ENCODE results near the gene ATG101.
A peak's percentile ranks its signal among the peaks of the same experiment; 100 is the strongest.
"Not testable (repeated sequence)": the region's sequence is repeated elsewhere in the genome, so short reads cannot be mapped to it uniquely, and the experiment has no call there.

ATG101 gene

DNA sequence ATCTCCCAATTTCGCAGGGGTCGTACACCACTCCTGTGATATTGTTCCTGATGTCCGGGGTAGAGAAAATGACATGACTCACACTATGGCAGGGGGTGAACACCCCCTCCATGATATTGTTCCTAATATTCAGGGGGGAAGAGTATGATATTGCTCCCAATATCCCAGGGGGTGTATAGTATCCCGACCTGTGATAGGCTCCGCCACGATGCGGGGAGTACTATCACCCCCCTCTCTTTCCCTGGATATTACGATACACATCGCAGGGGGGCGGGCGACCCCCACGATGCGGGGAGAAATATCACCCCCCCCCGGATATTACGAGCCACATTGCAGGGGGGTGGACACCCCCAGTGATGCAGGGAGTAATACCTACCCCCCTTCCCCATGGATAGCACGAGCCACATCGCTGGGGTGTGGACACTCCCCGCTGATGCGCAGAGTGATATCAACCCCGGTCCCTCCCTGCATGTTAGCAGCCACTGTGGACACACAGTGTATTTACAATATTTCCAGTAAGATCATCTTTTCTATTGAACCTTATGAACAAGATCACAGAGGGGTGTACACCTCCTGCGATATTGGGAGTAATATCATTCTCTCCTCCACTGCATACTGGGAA is 27.4 kb downstream of the ATG101 start:
- DNase-seq (ENCODE audit: low read depth in 2 of 2, low spot score in 1 of 2): no peak

DNA sequence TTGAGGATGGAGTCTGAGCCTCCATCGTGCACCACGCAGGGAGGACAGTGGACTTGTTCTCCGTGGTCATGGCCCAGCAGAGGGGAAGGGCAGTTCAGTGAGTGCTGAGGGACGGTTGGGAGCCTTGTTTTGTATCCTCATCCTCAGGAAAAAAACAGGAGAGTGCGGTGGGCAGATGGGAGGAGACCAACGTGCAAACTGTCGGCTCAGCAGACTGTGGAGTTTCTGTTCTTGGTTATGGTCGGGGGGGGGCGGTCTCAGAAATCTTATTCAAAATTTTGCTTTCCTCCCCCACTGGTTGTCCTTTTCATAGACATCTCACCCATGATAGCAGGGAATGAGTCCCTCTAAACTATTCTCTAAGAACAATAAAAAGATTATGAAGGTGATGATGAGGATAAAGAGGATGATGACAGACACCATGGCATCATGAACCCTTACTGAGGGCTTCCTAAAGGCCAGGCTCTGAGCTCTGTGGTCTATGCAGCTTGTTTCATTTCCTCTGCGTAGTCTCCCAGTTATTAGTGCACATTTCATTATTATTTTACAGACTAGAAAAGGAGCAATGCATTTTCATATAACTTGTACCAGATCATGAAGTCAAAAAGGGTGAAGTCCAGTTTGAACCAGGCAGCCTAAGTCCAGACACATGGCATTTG is 34.8 kb downstream of the ATG101 start:
- not testable (repeated sequence) for DNase-seq (ENCODE audit: low read depth in 2 of 2, low spot score in 1 of 2)

DNA sequence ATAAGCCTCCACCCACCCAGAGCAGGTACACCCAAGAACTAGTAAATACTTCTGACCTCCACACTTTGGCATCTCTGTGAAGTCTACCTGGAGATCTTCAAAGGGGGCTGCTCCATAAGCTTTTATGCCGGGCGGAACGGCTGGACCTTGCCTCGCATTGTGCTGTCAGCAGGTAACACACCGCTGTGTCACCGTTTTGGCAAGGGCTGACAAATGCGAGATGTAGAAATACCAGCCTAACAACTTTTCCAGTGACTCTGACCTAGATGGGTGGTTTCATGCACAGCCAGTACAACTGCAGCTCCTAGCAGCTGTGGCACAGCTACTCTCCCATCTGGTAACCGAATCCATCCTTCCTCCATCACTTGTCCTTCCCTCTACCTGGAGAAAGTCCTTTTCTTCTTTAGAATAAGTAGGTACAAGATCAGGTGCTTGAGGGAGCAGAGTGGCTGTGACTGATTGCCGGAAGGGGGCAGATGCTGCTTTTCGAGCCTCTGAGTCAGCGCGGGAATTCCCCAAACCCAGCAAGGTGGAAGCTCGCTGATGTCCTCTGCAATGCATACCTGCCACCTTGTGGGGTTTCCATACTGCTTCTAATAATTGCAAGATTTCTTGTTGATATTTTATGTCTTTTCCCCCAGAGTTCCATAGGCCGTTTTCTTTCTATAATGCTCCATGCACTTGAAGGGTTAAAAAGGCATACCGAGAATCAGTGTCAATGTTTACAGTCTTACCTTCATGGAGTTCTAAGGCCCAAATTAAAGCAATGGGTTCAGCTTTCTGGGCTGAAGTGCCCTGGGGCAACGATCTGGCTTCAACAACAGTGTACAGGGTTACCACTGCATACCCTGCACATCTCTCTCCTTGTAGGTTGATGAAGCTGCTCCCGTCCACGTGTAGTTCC is 46.7 kb downstream of the ATG101 start:
- DNase-seq (ENCODE audit: low read depth in 2 of 2, low spot score in 1 of 2): peak; percentile 24 to 33

DNA sequence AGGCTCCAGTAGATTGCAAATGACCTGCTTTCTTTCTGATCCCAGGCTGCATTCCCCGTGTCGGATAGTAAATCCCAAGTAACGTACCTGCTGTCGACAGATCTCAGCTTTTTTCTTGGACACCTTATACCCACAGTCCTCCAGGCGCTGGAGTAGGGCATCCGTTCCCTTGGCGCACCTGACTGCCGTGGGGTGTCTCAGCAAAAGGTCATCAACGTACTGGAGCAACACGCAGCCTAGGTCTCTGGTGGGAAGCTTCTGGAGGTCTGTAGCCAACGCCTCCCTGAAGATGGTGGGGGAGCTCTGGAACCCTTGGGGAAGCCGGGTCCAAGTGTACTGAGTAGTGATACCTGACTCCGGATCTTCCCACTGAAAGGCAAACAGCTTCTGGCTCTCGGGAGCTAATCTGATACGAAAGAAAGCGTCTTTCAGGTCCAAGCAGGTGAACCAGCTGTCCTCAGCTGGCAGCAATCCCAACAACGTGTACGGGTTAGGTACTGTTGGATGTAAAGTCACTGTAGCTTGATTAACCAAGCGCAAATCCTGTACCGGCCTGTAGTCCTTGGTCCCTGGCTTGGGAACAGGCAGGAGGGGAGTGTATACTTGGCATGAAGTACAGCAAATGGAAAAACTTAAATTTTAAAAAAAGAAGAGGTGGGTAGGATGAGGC is 48.2 kb downstream of the ATG101 start:
- not testable (repeated sequence) for DNase-seq (ENCODE audit: low read depth in 2 of 2, low spot score in 1 of 2)

DNA sequence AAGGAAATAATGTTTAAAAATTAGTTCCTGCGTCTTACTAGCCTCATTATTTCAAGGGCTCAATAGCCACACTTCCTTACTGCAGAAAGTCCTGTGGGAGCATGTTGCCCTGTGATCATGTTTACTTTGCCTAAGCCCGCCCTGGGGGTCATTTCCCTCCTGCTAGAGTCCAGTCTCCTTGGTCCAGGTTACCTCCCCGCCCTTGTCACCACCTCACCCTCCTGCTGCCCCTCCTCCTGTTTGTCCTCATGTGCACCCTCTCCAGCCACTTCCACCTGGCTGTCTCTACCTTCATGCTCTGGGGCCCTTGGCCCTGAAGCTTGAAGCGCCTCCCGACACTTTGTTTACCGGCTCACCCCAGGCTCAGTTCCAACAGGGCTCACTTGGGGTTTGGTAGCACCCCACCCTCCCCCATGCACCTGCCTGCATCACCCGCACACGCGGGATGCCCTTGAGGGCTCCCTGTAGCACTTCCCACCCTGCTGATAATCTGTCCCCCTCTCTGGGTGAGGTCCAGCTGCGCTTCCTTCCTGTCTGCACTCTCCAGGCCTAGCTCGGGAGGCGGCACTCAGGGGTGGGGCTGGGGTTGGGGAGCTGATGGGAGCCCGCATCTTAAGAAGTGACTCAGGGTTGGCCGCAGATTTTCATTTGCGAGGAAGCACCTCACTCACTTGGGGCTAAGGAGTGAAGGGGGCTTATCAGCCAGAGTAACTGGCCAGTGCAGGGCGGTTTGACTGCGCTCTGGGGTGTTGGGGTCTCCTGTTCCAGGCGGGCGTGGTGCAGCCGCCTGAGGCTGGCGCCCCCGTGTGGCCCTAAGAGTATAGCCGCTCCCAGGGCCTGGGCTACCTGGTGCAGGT is 49.8 kb downstream of the ATG101 start:
- no peak for DNase-seq (ENCODE audit: low read depth in 2 of 2, low spot score in 1 of 2)

DNA sequence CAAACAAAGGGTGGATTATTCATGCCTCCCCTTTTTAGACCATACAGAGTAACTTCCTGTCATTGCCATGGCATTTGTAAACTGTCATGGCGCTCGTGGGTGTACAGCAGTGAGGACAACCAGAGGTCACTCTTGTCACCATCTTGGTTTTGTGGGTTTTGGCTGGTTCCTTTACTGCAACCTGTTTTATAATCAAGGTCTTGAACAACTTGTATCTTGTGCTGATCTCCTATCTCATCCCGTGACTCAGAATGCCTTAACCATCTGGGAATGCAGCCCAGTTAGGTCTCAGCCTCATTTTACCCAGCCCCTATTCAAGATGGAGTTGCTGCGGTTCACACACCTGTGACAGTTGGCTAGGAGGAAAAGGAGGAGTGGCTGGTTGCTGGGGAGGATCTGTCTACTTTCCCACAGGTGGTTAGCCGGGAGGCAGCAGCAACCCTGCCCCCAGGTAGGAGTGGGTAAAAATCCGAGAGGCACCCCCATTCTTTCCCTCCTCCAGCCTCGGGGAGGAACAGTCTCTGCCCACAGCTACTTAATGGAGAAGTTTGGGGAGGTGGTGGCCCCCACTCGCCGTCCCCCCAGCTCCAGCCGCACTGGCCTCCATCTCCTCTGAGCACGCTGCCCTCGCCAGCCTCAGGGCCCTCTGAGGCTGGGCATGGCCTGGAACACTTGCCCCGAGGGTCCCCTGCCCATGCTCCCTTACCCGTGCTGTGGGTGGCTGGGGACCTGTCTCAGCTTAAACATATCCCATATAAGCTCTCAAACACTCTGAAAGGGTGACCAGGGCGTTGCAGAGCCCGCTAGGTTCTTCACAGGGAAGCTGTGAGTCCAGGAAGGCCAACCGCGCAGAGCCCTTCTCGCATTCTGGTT is 51.4 kb downstream of the ATG101 start:
- no peak for DNase-seq (ENCODE audit: low read depth in 2 of 2, low spot score in 1 of 2)

DNA sequence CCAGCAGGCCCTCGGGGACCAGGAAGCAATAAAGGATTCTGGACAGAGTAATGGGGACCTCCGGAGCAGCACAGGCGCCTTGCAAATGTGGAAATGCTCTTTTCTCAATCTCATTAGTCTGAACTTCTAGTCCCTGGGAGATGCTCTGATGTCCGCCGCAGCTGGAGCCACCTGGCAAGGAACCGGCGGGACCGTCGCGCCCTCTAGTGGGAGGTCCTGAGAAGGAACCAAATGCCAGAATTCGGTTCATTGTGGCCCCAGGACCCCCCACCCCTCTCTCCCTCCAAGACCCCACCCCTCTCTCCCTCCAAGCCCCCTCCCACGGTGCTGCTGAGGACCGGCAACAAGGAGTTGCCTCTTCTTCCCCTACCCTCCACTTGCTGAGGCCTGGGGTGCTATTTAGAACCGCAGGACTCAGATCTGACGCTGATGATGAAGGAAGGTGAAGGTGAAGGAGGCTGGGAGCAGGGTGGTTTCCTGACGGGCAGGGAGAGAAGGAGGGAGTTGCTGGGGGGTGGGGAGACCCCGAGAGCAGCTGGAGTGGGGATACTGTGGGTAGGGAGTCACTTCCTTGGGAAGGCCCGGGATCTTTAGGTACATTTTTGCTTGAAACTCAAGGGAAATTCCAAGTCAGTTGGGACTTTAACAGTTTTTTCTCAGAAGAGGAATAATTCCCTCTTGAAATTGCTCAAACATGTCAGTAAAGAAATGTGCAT is 52.2 kb downstream of the ATG101 start:
- peak; percentile 25 to 43 for DNase-seq (ENCODE audit: low read depth in 2 of 2, low spot score in 1 of 2)

DNA sequence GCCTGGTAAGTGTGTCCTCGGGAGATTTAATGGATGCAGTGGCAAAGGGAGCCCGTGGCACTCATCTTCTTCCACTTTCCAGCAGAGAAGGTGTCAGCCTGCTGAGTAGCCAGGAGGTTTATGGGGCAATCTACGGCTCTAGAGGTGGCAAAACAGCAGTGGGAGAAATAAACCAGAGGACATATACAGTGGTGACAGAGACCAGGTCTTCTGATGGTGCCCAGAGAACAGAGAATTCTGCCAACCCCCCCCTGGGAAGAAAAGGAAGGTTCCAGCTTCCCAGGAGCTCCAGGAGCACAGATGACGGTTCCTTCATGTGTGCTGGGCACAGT is 52.7 kb downstream of the ATG101 start:
- no peak for DNase-seq (ENCODE audit: low read depth in 2 of 2, low spot score in 1 of 2)

DNA sequence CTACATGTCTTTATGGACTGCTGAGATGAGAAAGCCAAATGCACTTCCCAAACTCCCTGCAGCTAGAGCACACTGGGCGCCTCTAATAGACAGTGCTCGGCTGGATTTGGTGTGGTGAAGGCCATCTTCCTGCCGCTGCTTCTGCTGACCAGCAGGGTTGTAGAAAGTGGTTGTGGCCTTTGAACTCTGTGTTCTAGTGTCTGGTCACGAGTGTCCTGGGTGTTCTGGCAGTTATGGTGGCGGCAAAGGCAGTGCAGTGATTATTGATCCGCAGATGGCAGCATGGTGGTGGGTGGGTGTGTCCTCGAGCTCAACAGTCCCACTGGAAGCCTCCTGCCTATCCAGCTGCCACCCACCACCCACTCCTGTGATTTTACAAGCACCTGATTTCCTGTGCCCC is 53.1 kb downstream of the ATG101 start:
- no peak for DNase-seq (ENCODE audit: low read depth in 2 of 2, low spot score in 1 of 2)

DNA sequence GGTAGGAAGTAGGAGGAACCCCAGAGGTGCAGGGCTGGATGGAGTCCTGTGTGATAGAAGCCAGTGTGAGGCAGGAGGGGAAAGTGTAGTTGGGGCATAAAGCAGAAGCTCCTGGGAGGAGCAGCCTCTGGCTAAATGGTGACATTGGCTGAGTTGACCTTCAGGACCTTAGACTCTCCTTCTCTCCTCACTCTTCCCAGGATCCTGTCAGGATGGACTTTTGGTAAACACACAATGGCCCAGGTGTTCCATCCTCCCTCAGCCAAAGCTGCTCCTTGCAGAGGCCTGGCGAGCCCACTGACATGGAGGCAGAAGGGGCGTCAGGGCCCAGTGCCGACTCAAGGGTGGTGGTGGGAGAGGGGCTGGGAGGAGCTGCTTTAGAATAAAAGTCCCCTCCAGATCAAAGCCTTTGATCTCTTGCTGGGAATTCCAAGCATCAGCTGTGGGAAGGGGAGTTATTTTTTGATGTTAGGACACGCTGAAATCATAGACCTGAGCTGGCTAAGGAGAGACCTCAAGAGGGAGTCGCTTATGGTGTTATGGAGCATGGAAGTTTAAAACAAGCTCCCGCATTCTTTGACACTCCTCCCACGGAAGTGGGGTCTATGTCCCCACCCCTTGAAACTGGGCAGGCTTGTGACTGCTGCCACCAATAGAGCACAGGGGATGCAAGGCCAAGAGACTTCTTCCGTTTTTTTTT is 53.9 kb downstream of the ATG101 start:
- no peak for DNase-seq (ENCODE audit: low read depth in 2 of 2, low spot score in 1 of 2)

DNA sequence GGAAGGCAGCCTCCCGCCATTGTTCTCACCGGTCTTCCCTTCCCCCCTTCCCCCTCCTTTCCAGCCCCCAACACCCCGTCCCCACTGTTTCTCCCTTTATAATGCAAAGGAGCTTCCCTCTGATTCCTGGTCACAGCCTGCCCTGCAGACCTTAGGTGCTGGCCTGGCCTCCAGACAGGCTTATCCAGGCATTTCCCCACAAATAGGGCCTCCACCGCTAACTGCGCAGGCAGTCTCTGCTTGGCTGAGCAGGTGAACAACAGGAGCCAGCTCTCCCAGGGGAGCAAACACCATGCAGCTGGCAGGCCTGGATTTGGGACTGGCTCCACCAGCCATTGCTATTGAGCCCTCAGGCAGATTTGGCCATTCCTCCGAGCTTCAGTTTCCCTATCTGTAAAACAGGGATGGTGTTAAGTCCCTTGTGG is 55.7 kb downstream of the ATG101 start:
- DNase-seq (ENCODE audit: low read depth in 2 of 2, low spot score in 1 of 2): no peak

DNA sequence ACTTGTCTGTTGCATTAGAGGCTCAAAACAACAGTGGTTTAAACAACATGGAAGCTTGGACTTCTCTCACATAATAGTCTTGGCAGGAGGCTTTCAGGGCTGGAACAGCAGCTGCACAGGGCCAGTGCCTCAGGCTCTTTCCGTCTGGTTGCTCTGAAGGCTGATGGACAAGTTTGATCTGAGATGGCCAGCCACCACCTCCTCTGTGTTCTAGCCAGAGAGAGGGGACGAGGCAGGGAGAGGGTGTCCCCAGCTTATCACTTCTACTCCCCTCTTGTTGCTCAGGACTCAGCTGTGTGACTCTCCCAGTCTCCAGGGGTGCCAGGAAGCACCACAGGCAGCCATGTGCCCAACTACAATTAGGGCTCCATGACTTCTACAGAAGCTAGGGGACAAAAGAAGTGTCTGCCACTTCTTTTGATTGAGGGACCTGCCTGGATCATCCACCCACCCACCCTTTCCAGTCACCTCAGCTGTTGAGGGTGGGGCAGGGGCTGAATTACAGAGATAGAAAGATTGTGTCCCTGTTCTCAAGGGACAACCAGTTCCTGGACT is 56.3 kb downstream of the ATG101 start:
- no peak for DNase-seq (ENCODE audit: low read depth in 2 of 2, low spot score in 1 of 2)
